ENCODE results near the gene RGS16.
A peak's percentile ranks its signal among the peaks of the same experiment; 100 is the strongest.

Gene RGS16

GRCh38 chr1:182604175-182605164 is at the start of gene RGS16:
TSS of gene RGS16 (minus strand) at chr1:182604389. CDS start at chr1:182604259, 130 bp downstream.
- DNase-seq, result peak; percentile 91 to 93

GRCh38 chr1:182653986-182654385 is 49.8 kb upstream of the RGS16 start:
- DNase-seq, result no peak

GRCh38 chr1:182652933-182653332 is 48.7 kb upstream of the RGS16 start:
- no peak for DNase-seq

- DNase-seq, result no peak
These were observed 47.1 kb upstream of the RGS16 start for GRCh38 chr1:182651339-182651724.

- no peak for DNase-seq
These were observed 46.6 kb upstream of the RGS16 start for GRCh38 chr1:182650678-182651338.

GRCh38 chr1:182649041-182649440 is 44.9 kb upstream of the RGS16 start:
- DNase-seq, result no peak

GRCh38 chr1:182646739-182647138 is 42.5 kb upstream of the RGS16 start:
- DNase-seq, result no peak

- DNase-seq, result no peak
These were observed 40.7 kb upstream of the RGS16 start for GRCh38 chr1:182644886-182645285.

GRCh38 chr1:182643699-182644098 is 39.5 kb upstream of the RGS16 start:
- no peak for DNase-seq

- no peak for DNase-seq
These were observed 38.3 kb upstream of the RGS16 start for GRCh38 chr1:182642461-182642860.

GRCh38 chr1:182641561-182641960 is 37.4 kb upstream of the RGS16 start:
- DNase-seq, result no peak

GRCh38 chr1:182639330-182639729 is 35.1 kb upstream of the RGS16 start:
- DNase-seq, result no peak

- DNase-seq, result no peak
These were observed 33.6 kb upstream of the RGS16 start for GRCh38 chr1:182637769-182638168.

- no peak for DNase-seq
These were observed 31.7 kb upstream of the RGS16 start for GRCh38 chr1:182635871-182636270.

GRCh38 chr1:182634306-182635072 is 30.3 kb upstream of the RGS16 start:
- no peak for DNase-seq

- DNase-seq, result peak in 1 of 2 donors; percentile 24
These were observed 29.6 kb upstream of the RGS16 start for GRCh38 chr1:182633657-182634281.

- no peak for DNase-seq
These were observed 28.8 kb upstream of the RGS16 start for GRCh38 chr1:182633031-182633430.

GRCh38 chr1:182632441-182632857 is 28.3 kb upstream of the RGS16 start:
- DNase-seq, result peak in 1 of 2 donors; percentile 14

GRCh38 chr1:182631954-182632353 is 27.8 kb upstream of the RGS16 start:
- DNase-seq, result no peak

GRCh38 chr1:182631053-182631677 is 27.0 kb upstream of the RGS16 start:
- no peak for DNase-seq

GRCh38 chr1:182630586-182630985 is 26.4 kb upstream of the RGS16 start:
- DNase-seq, result no peak

- DNase-seq, result peak; percentile 68 to 70
These were observed 25.4 kb upstream of the RGS16 start for GRCh38 chr1:182629499-182630096.
